Smooth muscle cell (in vitro differentiated cells): ENCODE data around the gene CSK. TPM values are rescaled to one million over a fixed set of nuclear protein-coding genes. Genes with fewer than 3 reads are reported as not detected.

Source experiments
- DNase-seq: peaks from one replicate; lab custom pipeline; 2025; ENCODE audit not compliant: unreplicated experiment; lab: John Stamatoyannopoulos, UW
- H2AFZ ChIP-seq: fragments of 200-600 bp; sonication (generic); 2 replicates; pipeline ENCODE4 v1.6.0; 2016; ENCODE audit warnings: antibody characterized with exemption, low read depth, mild to moderate bottlenecking
- H3F3A ChIP-seq: fragments of 200-600 bp; sonication (generic); 2 replicates; pipeline ENCODE4 v1.6.0; 2017; ENCODE audit warnings: antibody characterized with exemption, low read depth
- H3K27ac ChIP-seq: fragments of 200-600 bp; sonication (generic); 2 replicates; pipeline ENCODE4 v1.5.1; 2016; ENCODE audit warnings: low read depth, mild to moderate bottlenecking
- H3K27me3 ChIP-seq: fragments of 200-600 bp; sonication (generic); 2 replicates; pipeline ENCODE4 v1.6.1; 2016; ENCODE audit warnings: low read depth, mild to moderate bottlenecking
- H3K36me3 ChIP-seq: fragments of 200-600 bp; sonication (generic); 2 replicates; pipeline ENCODE4 v1.5.1; 2016; ENCODE audit warnings: low read depth
- H3K4me1 ChIP-seq: fragments of 200-600 bp; sonication (generic); 2 replicates; pipeline ENCODE4 v1.5.1; 2016; ENCODE audit warnings: low read depth
- H3K4me2 ChIP-seq: fragments of 200-600 bp; sonication (generic); 2 replicates; pipeline ENCODE4 v1.6.0; 2016; ENCODE audit warnings: mild to moderate bottlenecking
- H3K4me3 ChIP-seq: fragments of 200-600 bp; sonication (generic); 2 replicates; pipeline ENCODE4 v1.5.1; 2016; ENCODE audit warnings: mild to moderate bottlenecking
- H3K79me2 ChIP-seq: fragments of 200-600 bp; sonication (generic); 2 replicates; pipeline ENCODE4 v1.6.0; 2016; ENCODE audit warnings: low read depth, mild to moderate bottlenecking
- H3K9ac ChIP-seq: fragments of 200-600 bp; sonication (generic); 2 replicates; pipeline ENCODE4 v1.6.0; 2016; ENCODE audit warnings: low read depth
- H3K9me3 ChIP-seq: fragments of 200-600 bp; sonication (generic); replicated peaks from 2 replicates; pipeline ENCODE4 v1.5.1; 2016; ENCODE audit warnings: low read depth
- H4K20me1 ChIP-seq: fragments of 200-600 bp; sonication (generic); 2 replicates; pipeline ENCODE4 v1.6.0; 2016; ENCODE audit warnings: low read depth
- CTCF ChIP-seq: fragments of 200-600 bp; sonication (generic); IDR thresholded peaks from 2 replicates; pipeline ENCODE4 v1.5.1; 2017; ENCODE audit warnings: borderline replicate concordance, mild to moderate bottlenecking, antibody characterized with exemption; ENCODE audit not compliant: insufficient read depth, poor library complexity, severe bottlenecking
- WGBS: methylation state at CpG from one replicate; pipeline ENCODE4 v1.1.7; 2016; ENCODE audit warnings: low lambda C conversion rate; 5-methylcytosine and 5-hydroxymethylcytosine counted together
- polyA plus RNA-seq: library from polyadenylated mRNA; unstranded; fragments of >200 nt; fragmentation: Nextera tagmentation; extraction: Ambion mirVana; gene quantifications from 2 replicates; pipeline ENCODE4 v1.2.1, GENCODE V29; 2016
- total RNA-seq: library from RNA; depleted of rRNA; stranded (reverse); fragments of >200 nt; gene quantifications from 2 replicates; pipeline ENCODE4 v1.2.3, GENCODE V29; 2014

CSK gene
- total and polyA plus RNA-seq, 2 experiments from 2014 or later = 16.5 to 19.6 TPM

- WGBS = 94% methylated on average over 2 of the region's 4 CpGs
- H3K9ac ChIP-seq = no peak overlapping the region
- peaks cover 3% of the 10 kb centered on the region for H3K4me1 ChIP-seq
- no peak overlapping the region for H3K4me2 ChIP-seq
- H3K36me3 ChIP-seq = no peaks in the 10 kb centered on the region
- H3K27me3 ChIP-seq = no peaks in the 10 kb centered on the region
- no peak overlapping the region for H3K4me3 ChIP-seq
- no peaks in the 10 kb centered on the region for H4K20me1 ChIP-seq
- H3K79me2 ChIP-seq = no peaks in the 10 kb centered on the region
- H3K27ac ChIP-seq = no peak overlapping the region
- no peak overlapping the region for H2AFZ ChIP-seq
- no peak for TF ChIP-seq CTCF
- no peaks in the 10 kb centered on the region for H3F3A ChIP-seq
- no peaks in the 10 kb centered on the region for H3K9me3 ChIP-seq
- no peak for DNase-seq
Measured at GRCh38 chr15:74770211-74770903, 11.5 kb upstream of the CSK start.

- H3K27me3 ChIP-seq = no peaks in the 10 kb centered on the region
Measured at GRCh38 chr15:74773329-74773728, 8.6 kb upstream of the CSK start.

GRCh38 chr15:74773731-74774252 lies 8.1 kb upstream of the CSK start:
- WGBS = 52% methylated on average over 5 of the region's 5 CpGs
- Histone ChIP-seq H3F3A (no peaks in the 10 kb centered on the region), H3K4me3 (no peak overlapping the region), H3K79me2 (no peaks in the 10 kb centered on the region), H3K4me1 (peaks cover 10% of the 10 kb centered on the region), H4K20me1 (no peaks in the 10 kb centered on the region), H3K27me3 (no peaks in the 10 kb centered on the region), H3K27ac (no peak overlapping the region), H2AFZ (no peak overlapping the region), H3K36me3 (no peaks in the 10 kb centered on the region), H3K9ac (no peak overlapping the region), H3K9me3 (no peaks in the 10 kb centered on the region), H3K4me2 (no peak overlapping the region)
- no peak for DNase-seq
- no peak for TF ChIP-seq CTCF

More at GRCh38 chr15:74773329-74773728, 8.6 kb upstream of the CSK start:
- Histone ChIP-seq H4K20me1 (no peaks in the 10 kb centered on the region), H3K36me3 (no peaks in the 10 kb centered on the region), H3K9me3 (no peaks in the 10 kb centered on the region), H3K4me2 (no peak overlapping the region), H3K27ac (no peak overlapping the region), H3K9ac (no peak overlapping the region), H3K79me2 (no peaks in the 10 kb centered on the region), H3K4me3 (no peak overlapping the region), H3K4me1 (peaks cover 10% of the 10 kb centered on the region), H2AFZ (no peak overlapping the region), H3F3A (no peaks in the 10 kb centered on the region)
- WGBS = 85% methylated on average over 5 of the region's 5 CpGs
- no peak for DNase-seq
- no peak for TF ChIP-seq CTCF

- no peak for DNase-seq
- WGBS = 94% methylated on average over 5 of the region's 5 CpGs
- no peaks in the 10 kb centered on the region for H3K36me3 ChIP-seq
- H3F3A ChIP-seq = no peaks in the 10 kb centered on the region
- no peak overlapping the region for H3K9ac ChIP-seq
- no peaks in the 10 kb centered on the region for H4K20me1 ChIP-seq
- H3K79me2 ChIP-seq = no peaks in the 10 kb centered on the region
- no peaks in the 10 kb centered on the region for H3K9me3 ChIP-seq
- peaks cover 10% of the 10 kb centered on the region for H3K4me1 ChIP-seq
- H3K27ac ChIP-seq = no peak overlapping the region
- TF ChIP-seq CTCF = no peak
- no peak overlapping the region for H3K4me2 ChIP-seq
- H3K27me3 ChIP-seq = no peaks in the 10 kb centered on the region
- H3K4me3 ChIP-seq = no peak overlapping the region
- no peak overlapping the region for H2AFZ ChIP-seq
Measured at GRCh38 chr15:74775132-74775562, 6.7 kb upstream of the CSK start.
